ENCODE data around the gene PAXIP1.

Gene PAXIP1

DNA sequence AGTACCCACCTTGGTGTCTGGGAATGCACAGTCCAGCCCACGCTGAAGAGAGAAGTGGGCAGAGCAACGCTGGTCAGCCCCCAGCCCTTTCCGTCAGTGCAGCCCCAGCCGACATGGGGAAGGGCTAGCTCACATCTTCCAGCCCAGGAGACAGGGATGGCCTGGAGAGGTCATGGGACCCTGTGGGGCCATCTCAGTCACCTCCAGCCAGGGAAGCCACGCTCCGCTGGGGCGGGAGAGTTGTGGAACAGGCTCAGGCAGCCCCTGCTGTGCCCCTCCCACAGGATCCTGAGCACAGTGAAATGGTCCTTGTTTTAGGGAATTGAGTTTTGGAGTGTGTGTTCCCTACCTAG, 85.1 kb downstream of the PAXIP1 start:
- Histone ChIP-seq H3K9me3 (ENCODE audit: control insufficient read depth in 1 of 2, low read length in 2 of 2) (no peaks in the 10 kb centered on the region), H3K27ac (ENCODE audit: low read length) (no peak overlapping the region), H3K36me3 (ENCODE audit: control insufficient read depth in 1 of 2, insufficient read depth in 2 of 2, low read length in 2 of 2) (no peaks in the 10 kb centered on the region)

DNA sequence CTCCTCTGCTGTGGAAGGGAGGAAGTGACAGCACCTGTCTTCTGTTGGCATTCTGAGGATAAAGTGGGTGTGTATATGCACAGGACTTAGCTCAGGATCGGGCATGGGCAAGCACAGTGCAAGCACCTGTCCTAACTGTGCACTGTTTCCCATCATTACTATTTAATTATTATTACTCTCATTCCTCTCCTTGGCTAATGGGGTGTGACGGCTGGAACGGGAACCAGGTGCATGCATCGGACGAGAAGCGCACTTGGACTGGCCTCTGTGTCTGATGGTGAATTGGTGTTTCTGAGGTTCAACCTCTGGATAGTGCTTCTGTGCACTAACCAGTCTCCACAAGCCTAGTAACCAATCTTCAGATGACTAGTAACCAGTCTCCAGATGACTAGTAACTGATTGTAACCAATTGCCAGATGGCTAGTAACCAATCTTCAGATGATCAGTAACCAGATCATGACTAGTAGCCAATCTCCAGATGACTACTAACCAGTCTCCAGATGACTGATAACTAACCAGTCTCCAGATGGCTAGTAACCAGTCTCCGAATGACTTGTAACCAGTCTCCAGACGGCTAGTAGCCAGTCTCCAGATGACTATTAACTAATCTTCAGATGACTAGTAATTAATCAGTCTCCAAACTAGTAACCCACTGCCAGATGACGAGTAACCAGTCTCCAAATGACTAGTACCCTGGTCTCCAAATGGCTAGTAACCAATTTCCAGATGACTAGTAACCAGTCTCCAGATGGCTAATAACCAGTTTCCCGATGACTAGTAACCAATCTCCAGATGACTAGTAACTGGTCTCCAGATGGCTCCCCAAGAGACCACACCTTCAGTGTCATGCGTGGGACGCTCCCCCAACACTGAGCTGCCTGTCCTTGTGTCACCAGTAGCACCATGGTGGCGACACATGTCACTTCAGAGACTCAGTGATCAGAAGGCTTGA, 85.8 kb downstream of the PAXIP1 start:
- H3K27ac ChIP-seq (ENCODE audit: low read length): no peak overlapping the region
- no peak overlapping the region for H3K4me3 ChIP-seq (ENCODE audit: low read depth in 1 of 2, low read length in 2 of 2)

More for the DNA sequence above, 85.1 kb downstream of the PAXIP1 start:
- Histone ChIP-seq H3K4me3 (ENCODE audit: low read depth in 1 of 2, low read length in 2 of 2) (no peak overlapping the region), H3K4me1 (ENCODE audit: control insufficient read depth in 1 of 2, insufficient read depth in 2 of 2, low read length in 2 of 2) (peaks cover 0 to 8% of the 10 kb centered on the region in 2 donors), H3K27me3 (ENCODE audit: low read depth, low read length) (peaks cover 6% of the 10 kb centered on the region)

DNA sequence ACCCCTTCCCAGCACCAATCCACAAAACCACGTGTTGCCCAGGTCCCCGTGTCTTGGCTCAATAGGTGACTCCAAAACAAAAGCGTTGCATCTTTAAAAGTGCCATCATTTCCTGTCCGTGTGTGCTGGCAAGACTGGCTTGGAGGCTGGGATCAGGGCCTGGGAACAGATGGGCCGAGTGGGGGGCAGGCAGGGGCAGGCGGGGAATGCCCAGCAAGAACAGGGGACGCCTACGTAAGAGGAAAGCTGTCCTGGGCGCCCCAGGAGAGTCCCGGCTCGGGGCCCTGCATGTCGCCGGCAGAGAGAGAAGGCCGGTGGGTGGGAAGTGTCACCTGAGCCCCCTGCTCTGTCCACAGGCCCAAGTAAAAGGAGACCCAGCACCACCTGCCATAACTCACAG, 86.5 kb downstream of the PAXIP1 start:
- Histone ChIP-seq H3K9me3 (ENCODE audit: control insufficient read depth in 1 of 2, low read length in 2 of 2) (no peaks in the 10 kb centered on the region), H3K4me3 (ENCODE audit: low read depth in 1 of 2, low read length in 2 of 2) (no peak overlapping the region), H3K36me3 (ENCODE audit: control insufficient read depth in 1 of 2, insufficient read depth in 2 of 2, low read length in 2 of 2) (no peaks in the 10 kb centered on the region), H3K27ac (ENCODE audit: low read length) (no peak overlapping the region), H3K27me3 (ENCODE audit: low read depth, low read length) (peaks cover 6% of the 10 kb centered on the region), H3K4me1 (ENCODE audit: control insufficient read depth in 1 of 2, insufficient read depth in 2 of 2, low read length in 2 of 2) (peaks cover 0 to 8% of the 10 kb centered on the region in 2 donors)

More for the DNA sequence above, 85.8 kb downstream of the PAXIP1 start:
- H3K27me3 ChIP-seq (ENCODE audit: low read depth, low read length): peaks cover 6% of the 10 kb centered on the region
- no peaks in the 10 kb centered on the region for H3K9me3 ChIP-seq (ENCODE audit: control insufficient read depth in 1 of 2, low read length in 2 of 2)
- peaks cover 0 to 8% of the 10 kb centered on the region in 2 donors for H3K4me1 ChIP-seq (ENCODE audit: control insufficient read depth in 1 of 2, insufficient read depth in 2 of 2, low read length in 2 of 2)
- no peaks in the 10 kb centered on the region for H3K36me3 ChIP-seq (ENCODE audit: control insufficient read depth in 1 of 2, insufficient read depth in 2 of 2, low read length in 2 of 2)

DNA sequence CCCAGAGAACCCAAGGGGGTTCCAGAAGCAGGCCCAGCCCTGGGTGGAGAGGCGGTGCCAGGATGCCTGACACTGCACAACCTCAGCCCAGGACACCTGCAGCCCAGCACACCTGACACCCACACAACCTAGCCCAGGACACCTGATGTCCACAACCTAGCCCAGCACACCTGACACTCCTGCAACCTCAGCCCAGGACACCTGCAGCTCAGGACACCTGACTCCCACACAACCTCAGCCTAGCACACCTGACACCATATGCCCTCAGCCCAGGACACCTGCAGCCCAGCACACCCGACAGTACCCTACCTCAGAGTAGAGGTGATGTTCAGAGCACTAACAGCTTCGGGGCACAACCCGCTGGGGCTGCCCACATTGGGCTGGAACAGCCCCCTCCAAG, 87.3 kb downstream of the PAXIP1 start:
- Histone ChIP-seq H3K36me3 (ENCODE audit: control insufficient read depth in 1 of 2, insufficient read depth in 2 of 2, low read length in 2 of 2) (no peaks in the 10 kb centered on the region), H3K4me3 (ENCODE audit: low read depth in 1 of 2, low read length in 2 of 2) (no peak overlapping the region), H3K4me1 (ENCODE audit: control insufficient read depth in 1 of 2, insufficient read depth in 2 of 2, low read length in 2 of 2) (peaks cover 0 to 8% of the 10 kb centered on the region in 2 donors), H3K27ac (ENCODE audit: low read length) (no peak overlapping the region), H3K27me3 (ENCODE audit: low read depth, low read length) (peaks cover 6% of the 10 kb centered on the region), H3K9me3 (ENCODE audit: control insufficient read depth in 1 of 2, low read length in 2 of 2) (peaks cover 0 to 7% of the 10 kb centered on the region in 2 donors)

GRCh38 chr7:154914996-154915380, 87.9 kb downstream of the PAXIP1 start:
- Histone ChIP-seq H3K27ac (ENCODE audit: low read length) (no peak overlapping the region), H3K4me1 (ENCODE audit: control insufficient read depth in 1 of 2, insufficient read depth in 2 of 2, low read length in 2 of 2) (peaks cover 0 to 8% of the 10 kb centered on the region in 2 donors), H3K36me3 (ENCODE audit: control insufficient read depth in 1 of 2, insufficient read depth in 2 of 2, low read length in 2 of 2) (no peaks in the 10 kb centered on the region), H3K4me3 (ENCODE audit: low read depth in 1 of 2, low read length in 2 of 2) (no peak overlapping the region), H3K9me3 (ENCODE audit: control insufficient read depth in 1 of 2, low read length in 2 of 2) (peaks cover 0 to 8% of the 10 kb centered on the region in 2 donors), H3K27me3 (ENCODE audit: low read depth, low read length) (peaks cover 6% of the 10 kb centered on the region)

GRCh38 chr7:154914308-154914995, 88.5 kb downstream of the PAXIP1 start:
- Histone ChIP-seq H3K36me3 (ENCODE audit: control insufficient read depth in 1 of 2, insufficient read depth in 2 of 2, low read length in 2 of 2) (no peaks in the 10 kb centered on the region), H3K9me3 (ENCODE audit: control insufficient read depth in 1 of 2, low read length in 2 of 2) (peaks cover 0 to 8% of the 10 kb centered on the region in 2 donors), H3K4me1 (ENCODE audit: control insufficient read depth in 1 of 2, insufficient read depth in 2 of 2, low read length in 2 of 2) (peaks cover 0 to 8% of the 10 kb centered on the region in 2 donors), H3K27me3 (ENCODE audit: low read depth, low read length) (peaks cover 6% of the 10 kb centered on the region), H3K4me3 (ENCODE audit: low read depth in 1 of 2, low read length in 2 of 2) (peak overlapping the region; percentile 56 to 63), H3K27ac (ENCODE audit: low read length) (no peak overlapping the region)

GRCh38 chr7:154913638-154914307, 89.2 kb downstream of the PAXIP1 start:
- Histone ChIP-seq H3K27ac (ENCODE audit: low read length) (no peak overlapping the region), H3K4me3 (ENCODE audit: low read depth in 1 of 2, low read length in 2 of 2) (peak overlapping the region; percentile 56 to 63), H3K4me1 (ENCODE audit: control insufficient read depth in 1 of 2, insufficient read depth in 2 of 2, low read length in 2 of 2) (peaks cover 0 to 8% of the 10 kb centered on the region in 2 donors), H3K27me3 (ENCODE audit: low read depth, low read length) (peaks cover 6% of the 10 kb centered on the region), H3K36me3 (ENCODE audit: control insufficient read depth in 1 of 2, insufficient read depth in 2 of 2, low read length in 2 of 2) (no peaks in the 10 kb centered on the region), H3K9me3 (ENCODE audit: control insufficient read depth in 1 of 2, low read length in 2 of 2) (peaks cover 0 to 8% of the 10 kb centered on the region in 2 donors)

- Histone ChIP-seq H3K4me1 (ENCODE audit: control insufficient read depth in 1 of 2, insufficient read depth in 2 of 2, low read length in 2 of 2) (peaks cover 0 to 8% of the 10 kb centered on the region in 2 donors), H3K4me3 (ENCODE audit: low read depth in 1 of 2, low read length in 2 of 2) (no peak overlapping the region), H3K36me3 (ENCODE audit: control insufficient read depth in 1 of 2, insufficient read depth in 2 of 2, low read length in 2 of 2) (no peaks in the 10 kb centered on the region), H3K27ac (ENCODE audit: low read length) (no peak overlapping the region), H3K27me3 (ENCODE audit: low read depth, low read length) (peaks cover 6% of the 10 kb centered on the region), H3K9me3 (ENCODE audit: control insufficient read depth in 1 of 2, low read length in 2 of 2) (peaks cover 0 to 8% of the 10 kb centered on the region in 2 donors)
Observed at GRCh38 chr7:154912871-154913637, 89.9 kb downstream of the PAXIP1 start.

GRCh38 chr7:154911862-154912455, 91.0 kb downstream of the PAXIP1 start:
- Histone ChIP-seq H3K36me3 (ENCODE audit: control insufficient read depth in 1 of 2, insufficient read depth in 2 of 2, low read length in 2 of 2) (no peaks in the 10 kb centered on the region), H3K27ac (ENCODE audit: low read length) (no peak overlapping the region), H3K4me3 (ENCODE audit: low read depth in 1 of 2, low read length in 2 of 2) (no peak overlapping the region), H3K4me1 (ENCODE audit: control insufficient read depth in 1 of 2, insufficient read depth in 2 of 2, low read length in 2 of 2) (peaks cover 0 to 8% of the 10 kb centered on the region in 2 donors), H3K27me3 (ENCODE audit: low read depth, low read length) (peaks cover 6% of the 10 kb centered on the region), H3K9me3 (ENCODE audit: control insufficient read depth in 1 of 2, low read length in 2 of 2) (peaks cover 0 to 8% of the 10 kb centered on the region in 2 donors)

GRCh38 chr7:154911411-154911810, 91.5 kb downstream of the PAXIP1 start:
- H3K4me3 ChIP-seq (ENCODE audit: low read depth in 1 of 2, low read length in 2 of 2): no peak overlapping the region
- peaks cover 0 to 8% of the 10 kb centered on the region in 2 donors for H3K4me1 ChIP-seq (ENCODE audit: control insufficient read depth in 1 of 2, insufficient read depth in 2 of 2, low read length in 2 of 2)
- peaks cover 6% of the 10 kb centered on the region for H3K27me3 ChIP-seq (ENCODE audit: low read depth, low read length)
- H3K27ac ChIP-seq (ENCODE audit: low read length): no peak overlapping the region
- peaks cover 0 to 8% of the 10 kb centered on the region in 2 donors for H3K9me3 ChIP-seq (ENCODE audit: control insufficient read depth in 1 of 2, low read length in 2 of 2)
- H3K36me3 ChIP-seq (ENCODE audit: control insufficient read depth in 1 of 2, insufficient read depth in 2 of 2, low read length in 2 of 2): no peaks in the 10 kb centered on the region

Measured in muscle layer of duodenum (tissue), 2 donors.